ENCODE measurements around the gene NIN. TPM values are rescaled to one million over a fixed set of nuclear protein-coding genes. Genes with fewer than 3 reads are reported as not detected.

Gene NIN
- total RNA-seq, 4 donors from 2014 or later: 30.2 to 43.1 (median 38.6) TPM

DNA sequence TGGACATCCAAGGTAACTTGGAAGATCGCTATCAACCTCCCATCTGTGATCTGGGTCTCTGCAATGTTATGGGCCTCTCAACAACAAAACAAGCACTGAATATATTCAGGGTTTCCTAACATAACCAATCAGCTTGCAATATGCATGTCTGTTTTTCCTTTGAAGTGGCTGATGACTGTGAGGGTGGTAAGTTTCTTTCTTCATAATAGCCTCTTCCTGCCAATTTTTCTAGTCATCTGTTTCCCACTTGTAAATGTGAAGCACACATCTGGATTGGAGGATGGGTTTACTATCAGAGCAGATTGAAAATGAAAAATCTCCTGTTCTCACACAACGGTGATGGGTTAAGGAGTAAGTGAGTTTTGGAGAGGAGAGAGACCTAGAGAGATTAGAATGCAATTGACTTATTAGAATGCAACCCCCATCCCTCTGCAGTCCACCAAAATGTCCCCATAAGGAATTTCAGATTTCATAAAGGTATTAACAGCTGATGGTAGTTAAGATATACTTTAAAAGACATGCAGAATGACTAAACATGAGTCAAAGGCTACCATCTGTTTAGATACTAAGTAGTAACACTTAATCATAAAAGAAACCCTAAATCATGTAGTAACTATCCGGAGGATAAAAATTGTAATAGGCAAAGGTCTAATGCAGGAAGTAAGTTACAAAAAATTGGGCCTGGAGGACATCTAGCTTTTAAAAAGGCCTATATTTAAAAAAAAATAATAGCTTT, 104.4 kb downstream of the NIN start:
- H3K27ac ChIP-seq: no peak overlapping the region
- no peaks in the 10 kb centered on the region for H3K9me3 ChIP-seq
- no peak for ATAC-seq
- peaks cover 4 to 97% of the 10 kb centered on the region in 2 donors for H3K36me3 ChIP-seq
- no peak overlapping the region for H3K4me3 ChIP-seq
- no peaks in the 10 kb centered on the region for H3K27me3 ChIP-seq
- TF ChIP-seq CTCF (IDR thresholded peaks at IDR 0.05) (no peak), POLR2A (IDR thresholded peaks at IDR 0.05) (no peak), POLR2AphosphoS5 (IDR thresholded peaks at IDR 0.05) (no peak), EP300 (IDR thresholded peaks at IDR 0.05) (no peak)
- peaks cover 0 to 9% (median 0%) of the 10 kb centered on the region in 3 donors for H3K4me1 ChIP-seq
- WGBS, 2 donors (ENCODE audit: low coverage in 1 of 2): 85% methylated on average over 3 of the region's 3 CpGs

DNA sequence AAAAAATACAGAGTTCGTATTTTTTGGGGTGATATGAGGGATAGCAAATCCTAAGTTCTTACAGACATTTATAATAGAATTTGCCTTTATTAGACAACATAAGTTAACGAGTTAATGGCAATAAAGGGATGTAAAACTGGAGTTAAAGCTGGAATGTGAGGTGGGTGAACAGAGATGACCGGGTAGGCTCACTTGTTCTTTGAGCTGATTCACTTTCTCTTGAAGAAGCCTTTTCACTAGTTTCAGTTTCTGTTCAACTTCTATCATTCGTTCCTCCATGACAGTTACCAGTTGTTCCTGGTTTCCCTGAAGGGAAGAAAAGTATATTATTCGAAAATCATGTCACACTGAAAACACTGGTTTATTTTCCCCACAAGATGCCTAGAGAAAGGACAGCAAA, 105.2 kb downstream of the NIN start:
- H3K27ac ChIP-seq: no peak overlapping the region
- peaks cover 4 to 95% of the 10 kb centered on the region in 2 donors for H3K36me3 ChIP-seq
- no peaks in the 10 kb centered on the region for H3K27me3 ChIP-seq
- WGBS, 2 donors (ENCODE audit: low coverage in 1 of 2): 81 to 95% methylated on average over 3 to 5 of the region's 5 CpGs
- no peak overlapping the region for H3K4me3 ChIP-seq
- peaks cover 0 to 9% (median 0%) of the 10 kb centered on the region in 3 donors for H3K4me1 ChIP-seq
- no peak for TF ChIP-seq EP300 (IDR thresholded peaks at IDR 0.05)
- no peak for TF ChIP-seq CTCF (IDR thresholded peaks at IDR 0.05)
- TF ChIP-seq POLR2AphosphoS5 (IDR thresholded peaks at IDR 0.05): no peak
- no peak for TF ChIP-seq POLR2A (IDR thresholded peaks at IDR 0.05)
- ATAC-seq: no peak
- H3K9me3 ChIP-seq: no peaks in the 10 kb centered on the region

GRCh38 chr14:50719911-50720759, 110.8 kb downstream of the NIN start:
- Histone ChIP-seq H3K27me3 (no peaks in the 10 kb centered on the region), H3K4me3 (no peak overlapping the region), H3K27ac (no peak overlapping the region), H3K9me3 (no peaks in the 10 kb centered on the region), H3K4me1 (no peaks in the 10 kb centered on the region), H3K36me3 (peaks cover under 1 to 41% of the 10 kb centered on the region in 2 donors)
- TF ChIP-seq POLR2A (IDR thresholded peaks at IDR 0.05) (no peak), EP300 (IDR thresholded peaks at IDR 0.05) (no peak), CTCF (IDR thresholded peaks at IDR 0.05) (no peak), POLR2AphosphoS5 (IDR thresholded peaks at IDR 0.05) (no peak)
- ATAC-seq: no peak
- 79 to 93% methylated on average over 1 of the region's 1 CpG for WGBS, 2 donors (ENCODE audit: low coverage in 1 of 2)

DNA sequence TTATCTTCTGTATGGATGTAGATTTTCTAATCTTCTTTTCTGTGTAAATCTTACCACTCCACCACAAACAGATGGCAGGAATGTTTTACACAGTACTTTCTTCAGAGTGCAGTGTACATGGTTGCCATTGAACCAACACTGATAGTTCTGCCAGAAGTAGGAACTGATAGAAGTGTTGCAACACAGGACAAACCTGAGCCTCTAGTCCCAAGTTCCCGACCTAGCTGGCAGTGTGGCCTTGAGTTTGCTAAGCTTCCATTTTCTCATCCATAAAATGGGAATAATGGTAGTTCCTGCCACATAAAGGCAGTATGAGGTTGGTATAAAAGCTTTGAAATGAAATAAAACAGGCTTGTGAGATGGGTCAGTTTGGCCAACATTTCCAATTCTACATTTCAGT, 112.0 kb downstream of the NIN start:
- Histone ChIP-seq H3K27me3 (no peaks in the 10 kb centered on the region), H3K36me3 (peaks cover 0 to 30% of the 10 kb centered on the region in 2 donors), H3K4me3 (no peak overlapping the region), H3K4me1 (no peaks in the 10 kb centered on the region), H3K9me3 (no peaks in the 10 kb centered on the region), H3K27ac (no peak overlapping the region)
- no peak for ATAC-seq
- WGBS, 2 donors (ENCODE audit: low coverage in 1 of 2): 100% methylated on average over 1 of the region's 1 CpG; no CpG with 5 or more reads in 1 of the 2 donors
- no peak for TF ChIP-seq POLR2AphosphoS5 (IDR thresholded peaks at IDR 0.05)
- no peak for TF ChIP-seq POLR2A (IDR thresholded peaks at IDR 0.05)
- TF ChIP-seq CTCF (IDR thresholded peaks at IDR 0.05): no peak
